Progenitor cell of endocrine pancreas (in vitro differentiated cells): ENCODE measurements around the gene TMTC2. TPM values are rescaled to one million over a fixed set of nuclear protein-coding genes. Genes with fewer than 3 reads are reported as not detected.
"Not testable (repeated sequence)": the region's sequence is repeated elsewhere in the genome, so short reads cannot be mapped to it uniquely, and the experiment has no call there.

Source experiments
- DNase-seq: peaks from one replicate; pipeline ENCODE4 v3.0.0; 2021; ENCODE audit warnings: low spot score; ENCODE audit not compliant: unreplicated experiment
- H3K27ac Mint-ChIP-seq: 2 replicates; pipeline ENCODE4 v1.8.0; 2021; ENCODE audit warnings: mild to moderate bottlenecking, moderate library complexity, mixed read lengths
- H3K27me3 Mint-ChIP-seq: 2 replicates; pipeline ENCODE4 v1.8.0; 2021; ENCODE audit warnings: mixed read lengths
- H3K36me3 Mint-ChIP-seq: 2 replicates; pipeline ENCODE4 v1.8.0; 2022; ENCODE audit warnings: mixed read lengths; ENCODE audit not compliant: insufficient read depth
- H3K4me1 Mint-ChIP-seq: 2 replicates; pipeline ENCODE4 v1.8.0; 2021; ENCODE audit warnings: low read depth, mixed read lengths
- H3K4me3 Mint-ChIP-seq: 2 replicates; pipeline ENCODE4 v1.8.0; 2021; ENCODE audit warnings: low read depth, mild to moderate bottlenecking, moderate library complexity, mixed read lengths
- H3K9me3 Mint-ChIP-seq: 2 replicates; pipeline ENCODE4 v1.8.0; 2021; ENCODE audit warnings: low read depth, mixed read lengths
- total RNA-seq: library from RNA; stranded (reverse); gene quantifications from 2 replicates; pipeline ENCODE4 v1.2.1, GENCODE V29; 2021
- TF ChIP-seq, protein P1 (sequence below): fragments of 200-600 bp; sonication (generic); IDR thresholded peaks from one replicate; pipeline ENCODE4 v1.5.0; 2021; ENCODE audit warnings: antibody characterized with exemption, mild to moderate bottlenecking; ENCODE audit not compliant: unreplicated experiment

Gene TMTC2
- total RNA-seq, 1 donor from 2014 or later = 15.4 TPM

DNA sequence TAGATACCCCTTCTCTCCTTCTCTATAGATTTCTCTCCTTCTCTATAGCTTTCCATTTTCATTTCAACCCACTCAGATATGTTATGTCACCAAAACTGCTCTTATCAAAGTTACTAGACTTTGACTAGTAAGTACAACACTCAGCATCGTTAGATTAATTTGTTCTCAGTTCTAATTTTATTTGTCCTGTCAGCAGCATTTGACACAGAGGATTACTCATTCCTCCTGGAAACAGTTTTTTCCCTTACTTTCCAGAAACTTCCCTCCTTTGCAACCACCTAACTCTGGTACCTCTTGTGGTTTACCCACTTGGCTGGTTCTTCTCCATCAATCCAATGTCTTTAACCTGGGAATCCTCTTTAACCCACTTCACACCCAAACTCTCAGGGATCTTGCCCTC is 423.7 kb downstream of the TMTC2 start:
- Mint-ChIP-seq H3K27ac (no peak overlapping the region), H3K4me1 (no peaks in the 10 kb centered on the region), H3K4me3 (no peak overlapping the region), H3K9me3 (peaks cover 3% of the 10 kb centered on the region), H3K36me3 (peaks cover 3% of the 10 kb centered on the region), H3K27me3 (no peaks in the 10 kb centered on the region)
- TF ChIP-seq, protein P1, sequence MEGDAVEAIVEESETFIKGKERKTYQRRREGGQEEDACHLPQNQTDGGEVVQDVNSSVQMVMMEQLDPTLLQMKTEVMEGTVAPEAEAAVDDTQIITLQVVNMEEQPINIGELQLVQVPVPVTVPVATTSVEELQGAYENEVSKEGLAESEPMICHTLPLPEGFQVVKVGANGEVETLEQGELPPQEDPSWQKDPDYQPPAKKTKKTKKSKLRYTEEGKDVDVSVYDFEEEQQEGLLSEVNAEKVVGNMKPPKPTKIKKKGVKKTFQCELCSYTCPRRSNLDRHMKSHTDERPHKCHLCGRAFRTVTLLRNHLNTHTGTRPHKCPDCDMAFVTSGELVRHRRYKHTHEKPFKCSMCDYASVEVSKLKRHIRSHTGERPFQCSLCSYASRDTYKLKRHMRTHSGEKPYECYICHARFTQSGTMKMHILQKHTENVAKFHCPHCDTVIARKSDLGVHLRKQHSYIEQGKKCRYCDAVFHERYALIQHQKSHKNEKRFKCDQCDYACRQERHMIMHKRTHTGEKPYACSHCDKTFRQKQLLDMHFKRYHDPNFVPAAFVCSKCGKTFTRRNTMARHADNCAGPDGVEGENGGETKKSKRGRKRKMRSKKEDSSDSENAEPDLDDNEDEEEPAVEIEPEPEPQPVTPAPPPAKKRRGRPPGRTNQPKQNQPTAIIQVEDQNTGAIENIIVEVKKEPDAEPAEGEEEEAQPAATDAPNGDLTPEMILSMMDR = no peak
- no peak for DNase-seq

DNA sequence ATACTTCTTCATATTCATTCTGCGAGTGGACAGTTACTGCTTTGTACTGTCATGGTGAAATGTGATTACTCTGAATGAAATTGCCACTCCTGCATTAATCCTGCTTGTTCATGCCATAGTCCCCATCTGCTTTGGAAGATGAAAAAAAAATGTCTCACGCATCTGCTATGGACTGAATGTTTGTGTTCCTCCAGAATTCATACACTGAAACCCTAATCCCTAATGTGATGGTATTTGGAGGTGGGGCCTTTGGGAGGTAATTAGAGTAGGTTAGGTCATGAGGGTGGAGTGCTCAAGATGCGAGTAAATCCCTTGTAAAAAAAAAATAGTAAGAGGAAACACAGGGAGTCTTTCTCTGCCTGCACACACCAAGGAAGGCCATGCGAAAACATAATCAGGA is 427.2 kb downstream of the TMTC2 start:
- no peak overlapping the region for H3K27ac Mint-ChIP-seq

DNA sequence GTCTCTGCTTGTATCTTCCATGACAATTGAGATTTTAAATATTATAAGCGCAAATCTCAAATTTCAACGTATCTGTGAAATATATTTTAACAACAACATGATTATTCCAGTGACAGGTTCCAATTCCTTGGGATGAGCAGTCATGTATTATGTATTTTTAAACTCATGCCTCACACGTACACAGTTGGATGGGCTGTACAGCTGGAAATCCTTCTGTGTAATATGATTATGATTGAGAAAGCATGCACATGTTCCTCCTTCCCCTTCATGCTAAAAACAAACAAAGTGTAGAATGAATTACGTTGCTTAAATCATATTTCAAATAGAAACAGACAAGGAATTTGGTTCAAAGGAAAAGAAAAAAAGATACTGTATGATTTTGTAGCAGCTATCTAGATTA is 428.3 kb downstream of the TMTC2 start:
- Mint-ChIP-seq H3K4me3 (no peak overlapping the region), H3K36me3 (peaks cover 6% of the 10 kb centered on the region), H3K9me3 (peaks cover 36% of the 10 kb centered on the region), H3K27ac (no peak overlapping the region), H3K4me1 (no peaks in the 10 kb centered on the region), H3K27me3 (no peaks in the 10 kb centered on the region)
- DNase-seq = no peak
- TF ChIP-seq, protein P1 = no peak

More for the DNA sequence above, 427.2 kb downstream of the TMTC2 start:
- peaks cover 30% of the 10 kb centered on the region for H3K9me3 Mint-ChIP-seq
- H3K4me3 Mint-ChIP-seq = no peak overlapping the region
- no peaks in the 10 kb centered on the region for H3K27me3 Mint-ChIP-seq
- TF ChIP-seq, protein P1 = no peak
- H3K36me3 Mint-ChIP-seq = peaks cover 8% of the 10 kb centered on the region
- no peak for DNase-seq
- no peaks in the 10 kb centered on the region for H3K4me1 Mint-ChIP-seq

DNA sequence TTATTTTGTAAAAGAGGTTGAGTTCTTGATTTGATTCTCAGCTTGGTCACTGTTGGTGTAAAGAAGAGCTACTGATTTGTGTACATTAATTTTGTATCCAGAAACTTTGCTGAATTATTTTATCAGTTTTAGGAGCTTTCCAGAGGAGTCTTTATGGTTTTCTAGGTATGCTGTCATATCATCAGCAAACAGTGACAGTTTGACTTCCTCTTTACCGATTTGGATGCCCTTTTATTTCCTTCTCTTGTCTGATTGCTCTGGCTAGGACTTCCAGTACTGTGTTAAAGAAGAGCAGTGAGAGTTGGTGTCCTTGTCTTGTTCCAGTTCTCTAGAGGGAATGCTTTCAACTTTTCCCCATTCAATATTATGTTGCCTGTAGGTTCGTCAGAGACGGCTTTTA is 431.2 kb downstream of the TMTC2 start:
- not testable (repeated sequence) for DNase-seq, H3K4me3 Mint-ChIP-seq, H3K27me3 Mint-ChIP-seq, H3K4me1 Mint-ChIP-seq, H3K27ac Mint-ChIP-seq, H3K36me3 Mint-ChIP-seq
- peaks cover 39% of the 10 kb centered on the region for H3K9me3 Mint-ChIP-seq

DNA sequence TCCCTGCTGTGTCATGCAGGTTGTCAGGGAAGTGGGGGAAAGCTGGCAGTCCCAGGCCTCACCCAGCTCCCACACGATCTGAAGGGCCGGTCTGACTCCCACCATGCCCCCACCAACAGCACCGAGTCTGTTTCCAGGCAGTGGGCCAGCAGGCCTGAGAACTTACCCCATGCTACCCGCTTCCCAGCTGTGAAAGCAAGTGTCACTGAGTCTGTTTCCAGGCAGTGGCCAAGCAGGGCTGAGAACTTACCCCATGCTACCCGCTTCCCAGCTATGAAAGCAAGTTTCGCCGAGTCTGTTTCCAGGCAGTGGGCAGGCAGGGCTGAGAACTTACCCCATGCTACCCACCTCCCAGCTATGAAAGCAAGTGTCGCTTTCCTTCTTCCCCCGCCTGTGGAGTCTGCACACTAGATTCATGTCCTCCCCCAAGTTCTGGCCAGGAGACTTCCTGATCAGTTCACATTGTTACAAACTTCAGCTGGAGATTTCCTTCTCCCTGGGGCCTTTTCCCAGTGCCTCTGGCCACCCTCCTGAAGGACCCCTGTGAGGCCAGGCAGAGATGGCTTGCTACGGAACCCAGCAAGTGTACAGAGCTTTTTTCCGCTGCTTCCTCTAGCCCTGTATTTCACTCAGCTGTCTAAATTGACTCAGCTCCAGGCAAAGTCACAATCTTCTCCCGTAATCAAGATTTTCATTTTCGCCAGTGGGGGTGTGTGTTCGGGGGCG is 435.4 kb downstream of the TMTC2 start:
- H3K4me1 Mint-ChIP-seq = no peaks in the 10 kb centered on the region
- DNase-seq = no peak
- no peak overlapping the region for H3K27ac Mint-ChIP-seq
- H3K9me3 Mint-ChIP-seq = peaks cover 27% of the 10 kb centered on the region
- TF ChIP-seq, protein P1 = no peak
- no peak overlapping the region for H3K4me3 Mint-ChIP-seq
- H3K27me3 Mint-ChIP-seq = no peaks in the 10 kb centered on the region
- H3K36me3 Mint-ChIP-seq = peaks cover 2% of the 10 kb centered on the region

DNA sequence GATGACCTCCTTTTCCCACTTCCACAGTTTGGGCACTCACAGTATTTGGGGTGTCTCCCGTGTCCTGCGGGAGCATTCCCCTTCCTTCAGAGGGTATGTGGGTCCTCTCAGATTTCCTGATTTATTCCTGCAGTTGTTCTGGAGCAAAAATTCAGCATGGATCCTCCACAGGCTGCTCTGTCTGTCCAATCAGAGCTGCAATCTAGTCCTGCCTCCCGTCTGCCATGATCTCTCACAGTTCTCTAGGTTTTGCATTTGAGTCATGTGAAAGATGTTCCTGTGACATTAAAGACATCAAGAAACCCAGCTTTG is 435.9 kb downstream of the TMTC2 start:
- peaks cover under 1% of the 10 kb centered on the region for H3K36me3 Mint-ChIP-seq
- H3K27ac Mint-ChIP-seq = no peak overlapping the region
- no peak overlapping the region for H3K4me3 Mint-ChIP-seq
- peaks cover 24% of the 10 kb centered on the region for H3K9me3 Mint-ChIP-seq
- H3K27me3 Mint-ChIP-seq = no peaks in the 10 kb centered on the region
- no peaks in the 10 kb centered on the region for H3K4me1 Mint-ChIP-seq
- TF ChIP-seq, protein P1 = no peak
- DNase-seq = no peak
